ENCODE data around the gene CNTNAP2.

DNA sequence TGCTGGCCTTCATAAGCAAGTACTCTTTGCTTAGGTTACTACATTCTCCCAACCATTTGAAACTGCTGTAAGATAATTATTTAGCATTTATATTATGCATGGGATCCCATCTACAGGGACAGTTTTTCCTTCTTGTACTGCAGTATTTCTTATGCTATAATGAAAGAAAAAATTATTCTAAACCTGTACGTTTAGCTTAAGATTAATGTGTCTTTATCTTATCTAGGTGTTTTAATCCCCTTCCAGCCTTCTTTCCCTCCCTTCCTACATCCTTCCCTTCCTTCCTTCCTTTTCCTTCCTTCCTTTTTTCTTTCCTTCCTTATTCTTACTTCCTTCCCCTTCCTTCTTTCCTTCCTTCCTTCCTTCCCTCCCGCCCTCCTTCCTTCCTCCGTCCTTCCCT lies 778.3 kb downstream of the CNTNAP2 start:
- TF ChIP-seq GATA2 (IDR thresholded peaks at IDR 0.05; ENCODE audit: low read depth, low read length) (no peak), GATA3 (IDR thresholded peaks at IDR 0.05; ENCODE audit: low read depth, low read length) (no peak)
